ENCODE results near the gene RIPK4.
A peak's percentile ranks its signal among the peaks of the same experiment; 100 is the strongest.
"Not testable (repeated sequence)": the region's sequence is repeated elsewhere in the genome, so short reads cannot be mapped to it uniquely, and the experiment has no call there.

The RIPK4 gene

GRCh38 chr21:41795726-41796125 is 28.9 kb upstream of the RIPK4 start:
- no peak for DNase-seq

DNA sequence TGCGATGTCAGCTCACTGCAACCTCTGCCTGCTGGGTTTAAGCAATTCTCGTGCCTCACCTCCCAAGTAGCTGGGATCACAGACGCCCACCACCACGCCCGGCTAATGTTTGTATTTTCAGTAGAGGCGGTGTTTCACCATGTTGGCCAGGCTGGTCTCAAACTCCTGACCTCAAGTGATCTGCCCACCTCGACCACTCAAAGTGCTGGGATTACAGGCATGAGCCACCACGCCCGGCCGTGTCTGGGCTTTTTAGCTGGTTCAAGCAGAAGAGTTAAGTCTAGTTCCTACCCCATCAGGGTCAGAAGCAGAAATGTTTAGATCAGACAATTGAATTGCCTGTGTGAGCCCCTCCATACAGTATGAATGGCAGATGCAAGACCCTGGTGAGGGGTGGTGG is 27.7 kb upstream of the RIPK4 start:
- no peak for DNase-seq

GRCh38 chr21:41792711-41793110 is 25.9 kb upstream of the RIPK4 start:
- no peak for DNase-seq

DNA sequence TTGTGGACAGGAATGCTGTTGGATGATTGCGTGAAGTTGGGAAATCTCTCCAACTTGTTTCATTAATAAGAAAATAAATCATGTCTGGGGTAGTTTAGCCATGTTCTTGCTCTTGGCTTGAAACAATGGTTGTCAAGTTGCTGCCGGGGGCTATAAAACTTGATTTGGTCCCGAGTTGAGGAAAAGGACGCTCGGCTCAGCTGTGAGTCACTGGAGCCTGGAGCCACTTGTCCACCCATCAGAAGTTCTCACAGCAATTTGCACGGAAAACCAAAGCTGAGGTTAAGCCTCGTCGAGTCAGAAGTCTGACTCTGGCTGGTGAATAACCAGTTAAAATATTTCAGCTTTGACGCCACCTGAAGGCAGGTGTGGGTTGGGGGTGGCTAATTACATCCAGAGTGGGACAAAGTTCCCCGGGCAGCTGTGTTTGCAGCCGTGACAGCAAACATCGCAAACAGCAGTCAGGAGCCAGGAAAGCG is 19.7 kb upstream of the RIPK4 start:
- no peak for DNase-seq

DNA sequence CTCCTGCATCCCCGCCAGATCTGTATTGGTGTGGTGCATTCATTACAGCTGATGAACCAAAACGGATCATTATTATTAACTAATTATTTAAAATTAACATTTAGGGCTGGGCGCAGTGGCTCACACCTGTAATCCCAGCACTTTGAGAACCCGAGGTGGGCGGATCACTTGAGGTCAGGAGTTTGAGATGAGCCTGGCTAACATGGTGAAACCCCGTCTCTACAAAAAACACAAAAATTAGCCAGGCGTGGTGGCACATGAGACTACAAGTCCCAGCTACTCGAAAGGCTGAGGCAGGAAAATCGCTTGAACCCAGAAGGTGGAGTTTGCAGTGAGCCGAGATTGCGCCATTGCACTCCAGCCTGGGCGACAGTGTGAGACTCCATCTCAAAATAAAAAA is 18.4 kb upstream of the RIPK4 start:
- not testable (repeated sequence) for DNase-seq

DNA sequence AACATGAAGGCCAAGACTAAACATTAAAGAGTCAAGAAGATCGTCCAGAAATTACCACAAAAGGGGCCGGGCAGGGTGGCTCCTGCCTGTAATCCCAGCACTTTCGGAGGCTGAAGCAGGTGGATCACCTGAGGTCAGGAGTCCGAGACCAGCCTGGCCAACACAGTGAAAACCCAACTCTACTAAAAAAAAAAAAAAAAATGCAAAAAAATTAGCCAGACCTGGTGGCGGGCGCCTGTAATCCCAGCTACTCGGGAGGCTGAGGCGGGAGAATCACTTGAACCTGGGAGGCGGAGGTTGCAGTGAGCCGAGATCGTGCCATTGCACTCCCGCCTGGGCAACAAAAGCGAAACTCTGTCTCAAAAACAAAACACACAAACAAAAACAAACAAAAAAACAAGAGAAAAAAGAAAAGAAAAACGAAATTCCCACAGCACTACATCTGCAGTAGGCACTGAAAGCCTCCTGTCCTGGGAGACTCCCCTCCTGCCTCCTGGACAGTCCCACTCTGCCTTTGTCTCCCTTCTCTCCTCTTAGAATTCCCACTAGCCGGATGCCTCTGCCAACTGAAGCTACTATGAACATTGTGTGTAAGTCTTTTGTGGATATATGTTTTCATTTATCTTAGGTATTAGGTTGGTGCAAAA is 17.7 kb upstream of the RIPK4 start:
- DNase-seq = no peak

DNA sequence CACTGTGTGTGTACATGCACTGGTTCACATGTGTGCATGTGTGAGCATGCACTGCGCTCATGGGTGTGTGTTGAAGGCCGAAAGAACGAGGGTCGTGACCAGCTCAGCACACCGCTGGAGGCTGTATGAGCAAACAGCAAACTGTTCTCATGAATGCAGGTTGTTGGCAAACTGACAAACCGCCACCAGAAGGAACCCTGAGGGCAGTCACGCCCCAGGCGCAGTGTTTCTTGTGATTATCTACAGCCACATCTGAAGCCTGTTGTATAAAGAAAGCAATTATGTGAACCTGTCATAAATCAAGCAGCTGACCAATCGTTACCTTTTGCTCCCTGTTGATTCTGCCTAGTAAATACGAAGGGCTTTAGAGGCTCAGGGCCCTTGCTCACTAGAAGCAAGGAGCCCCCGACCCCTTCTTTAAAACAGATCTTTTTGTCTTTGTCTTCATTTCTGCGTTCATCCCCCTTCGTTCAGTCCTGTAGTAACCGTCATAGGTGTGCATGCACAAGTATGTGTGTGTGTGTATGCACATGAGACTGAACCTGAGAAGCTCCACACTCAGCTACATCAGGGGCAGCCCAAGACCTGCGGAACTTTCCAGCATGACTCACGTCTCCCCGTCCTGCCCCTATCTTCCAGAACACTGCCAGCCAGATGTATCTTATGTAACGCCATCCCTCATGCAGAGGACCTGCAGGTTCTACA is 16.8 kb upstream of the RIPK4 start:
- no peak for DNase-seq

DNA sequence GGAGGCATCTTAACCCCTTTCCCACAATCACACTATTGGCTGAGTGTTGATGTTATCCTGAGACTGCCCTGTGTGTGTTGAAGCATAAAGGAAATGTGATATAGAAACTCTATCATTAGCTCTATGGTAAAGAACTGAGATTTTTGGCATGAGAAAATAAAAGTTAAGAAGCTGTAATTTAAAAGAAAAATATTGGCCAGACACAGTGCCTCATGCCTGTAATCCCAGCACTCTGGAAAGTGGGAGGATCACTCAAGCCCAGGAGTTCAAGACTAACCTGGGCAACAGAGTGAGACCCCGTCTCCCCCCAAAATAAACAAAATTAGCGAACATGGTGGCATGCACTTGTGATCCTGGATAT is 14.2 kb upstream of the RIPK4 start:
- no peak for DNase-seq

DNA sequence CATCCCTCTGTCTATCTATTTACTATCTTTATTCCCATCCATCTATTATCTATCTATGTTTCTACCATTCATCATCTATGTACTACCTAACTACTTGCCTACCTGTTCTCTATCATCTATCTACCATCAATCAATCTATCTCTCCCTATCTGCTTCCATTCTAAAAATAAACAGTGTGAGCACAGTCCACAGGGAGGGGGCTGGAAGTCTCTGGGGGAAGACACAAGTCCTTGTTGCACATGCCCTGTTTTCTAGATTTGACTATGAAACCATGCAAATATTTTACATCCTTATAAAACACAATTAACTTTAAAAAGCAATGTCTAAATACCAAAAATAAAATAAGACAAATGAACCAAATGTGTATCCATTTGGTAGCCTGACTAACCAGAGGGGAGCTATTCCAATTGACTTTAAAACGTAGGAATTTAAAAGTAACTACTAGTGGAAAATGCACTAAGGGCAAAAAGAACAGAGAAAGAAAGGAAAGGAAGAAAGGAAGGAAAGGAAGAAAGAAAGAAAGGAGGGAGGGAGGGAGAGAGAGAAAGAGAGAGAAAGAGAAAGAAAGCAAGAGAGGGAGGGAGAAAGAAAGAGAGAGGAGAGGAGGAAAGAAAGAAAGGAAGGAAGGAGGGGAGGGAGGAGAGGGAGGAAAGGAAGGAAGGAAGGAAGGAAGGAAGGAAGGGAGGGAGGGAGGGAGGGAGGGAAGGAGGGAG is 13.6 kb upstream of the RIPK4 start:
- DNase-seq = no peak

GRCh38 chr21:41779659-41780058 is 12.8 kb upstream of the RIPK4 start:
- no peak for DNase-seq

DNA sequence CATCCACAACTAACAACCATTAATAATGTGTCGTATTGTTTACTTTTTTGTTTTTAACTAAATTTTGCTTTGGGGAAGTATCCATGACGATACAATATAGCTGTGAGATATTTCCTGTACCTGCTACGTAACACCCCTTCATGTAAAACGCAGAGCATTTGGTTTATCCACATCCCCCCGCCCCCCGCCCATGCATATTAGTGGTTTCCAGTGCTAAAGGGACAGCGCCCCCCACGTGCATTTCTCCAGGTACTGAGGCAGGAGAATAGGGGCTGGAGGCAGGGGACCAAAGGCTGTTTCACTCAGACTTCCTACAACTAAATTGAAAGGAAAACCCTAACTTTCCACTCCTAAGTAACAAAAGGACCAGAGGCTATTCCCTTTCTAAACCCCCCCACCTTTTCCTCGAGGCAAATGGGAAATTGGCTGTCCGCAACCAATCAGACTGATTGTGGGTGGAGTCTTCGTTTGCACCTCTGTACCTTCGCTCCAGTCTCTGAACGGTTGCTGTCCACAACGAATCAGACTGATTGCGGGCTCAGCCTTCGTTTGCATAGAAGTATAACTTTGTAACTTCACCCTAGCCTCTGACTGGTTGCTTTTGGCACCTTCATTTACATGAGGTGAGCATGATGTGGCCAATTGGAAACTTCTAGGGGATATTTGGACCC is 12.2 kb upstream of the RIPK4 start:
- no peak for DNase-seq

DNA sequence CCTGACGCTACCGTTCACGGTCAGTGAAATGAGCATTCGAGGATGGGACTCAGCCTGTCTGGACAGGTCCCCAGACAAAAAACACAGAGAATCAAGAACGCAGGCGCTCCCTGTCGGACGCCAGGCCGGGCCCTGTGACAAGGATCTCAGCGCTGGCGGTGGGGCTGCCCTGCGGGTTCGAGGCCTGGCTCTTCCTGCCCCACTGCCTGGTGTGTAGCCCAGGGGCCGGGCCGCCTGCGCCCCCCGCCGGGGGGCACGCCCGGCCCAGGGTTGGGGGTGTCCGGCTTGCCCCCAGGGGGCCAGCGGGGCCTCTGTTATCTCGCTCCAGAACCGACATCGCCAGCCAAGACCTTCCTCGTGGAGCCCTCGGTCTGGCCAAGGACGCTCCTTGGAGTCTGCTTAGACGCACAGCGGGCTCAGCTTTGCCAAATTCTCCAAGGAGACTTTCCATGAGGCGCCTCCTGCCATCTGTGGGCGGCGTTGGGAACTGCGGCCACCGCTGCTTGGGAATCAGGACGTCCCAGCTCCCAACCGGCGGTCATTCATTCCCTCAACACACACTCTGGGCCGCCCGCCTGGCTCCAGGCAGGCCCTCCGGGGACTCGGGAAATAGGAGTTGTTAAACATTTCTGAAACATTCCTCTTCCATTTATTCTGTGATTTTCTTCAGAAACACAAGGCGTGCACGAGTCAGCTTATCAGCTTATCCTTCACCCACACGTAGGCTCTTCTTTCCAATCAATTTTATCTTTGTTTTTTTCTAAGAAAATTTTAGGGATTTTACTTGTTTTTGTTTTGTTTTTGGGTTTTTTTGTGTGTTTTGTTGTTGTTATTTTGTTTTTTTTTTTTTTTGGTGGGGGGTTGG is 11.3 kb upstream of the RIPK4 start:
- peak in 51 of 56 donors; percentile 7 to 82 (median 50) for DNase-seq

DNA sequence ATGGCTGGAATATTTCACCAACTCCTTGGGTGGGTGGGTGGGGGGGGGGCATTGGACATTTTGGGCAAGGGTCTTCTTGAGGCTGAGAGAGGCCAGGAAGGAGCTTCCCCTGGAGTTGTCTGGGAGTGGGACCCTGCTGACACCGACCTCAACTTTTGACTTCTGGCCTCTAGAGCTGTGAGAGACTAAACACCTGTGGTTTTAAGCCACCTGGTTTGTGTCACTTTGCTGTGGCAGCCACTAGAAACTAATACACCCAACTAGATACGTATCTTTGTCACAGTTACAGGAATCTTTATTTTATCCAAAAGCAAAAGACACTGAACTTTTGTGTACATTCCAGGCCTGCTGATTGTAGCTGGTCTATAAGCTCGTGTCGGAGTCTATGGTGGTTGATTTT is 9.9 kb upstream of the RIPK4 start:
- DNase-seq = no peak

- DNase-seq = no peak
Observed at GRCh38 chr21:41775149-41775472, 8.3 kb upstream of the RIPK4 start.

DNA sequence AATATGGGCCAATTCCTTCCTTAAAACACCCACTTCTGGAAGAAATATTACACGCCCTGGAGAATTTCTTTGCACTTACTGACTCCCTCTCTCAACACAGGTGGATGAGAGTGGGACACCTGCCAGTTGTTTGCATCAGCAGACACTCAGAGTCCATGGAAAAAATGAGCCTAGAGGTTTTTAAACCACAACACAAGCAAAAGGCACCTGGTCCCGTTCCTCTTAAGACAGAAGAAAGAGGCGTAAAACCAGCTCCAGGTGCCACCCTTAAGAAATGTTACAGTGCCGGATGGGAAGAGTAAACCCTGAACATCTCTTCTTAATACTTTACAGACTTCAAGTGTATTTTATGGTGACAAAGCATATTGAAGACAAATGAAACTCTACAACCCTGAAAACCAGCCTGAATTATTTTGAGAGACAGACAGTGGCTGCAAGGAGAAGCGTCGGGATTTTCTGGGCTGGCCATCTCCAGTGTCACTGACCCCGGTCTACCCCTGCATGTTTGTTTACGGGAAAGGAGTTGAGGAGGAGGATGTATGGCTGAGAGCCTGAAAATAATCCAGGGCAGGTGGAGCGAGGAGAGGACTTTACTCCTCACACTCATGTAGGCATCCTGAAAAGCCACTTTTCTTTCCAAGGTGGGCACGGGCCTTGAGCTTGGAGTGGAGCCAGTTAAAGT is 7.8 kb upstream of the RIPK4 start:
- DNase-seq = no peak

DNA sequence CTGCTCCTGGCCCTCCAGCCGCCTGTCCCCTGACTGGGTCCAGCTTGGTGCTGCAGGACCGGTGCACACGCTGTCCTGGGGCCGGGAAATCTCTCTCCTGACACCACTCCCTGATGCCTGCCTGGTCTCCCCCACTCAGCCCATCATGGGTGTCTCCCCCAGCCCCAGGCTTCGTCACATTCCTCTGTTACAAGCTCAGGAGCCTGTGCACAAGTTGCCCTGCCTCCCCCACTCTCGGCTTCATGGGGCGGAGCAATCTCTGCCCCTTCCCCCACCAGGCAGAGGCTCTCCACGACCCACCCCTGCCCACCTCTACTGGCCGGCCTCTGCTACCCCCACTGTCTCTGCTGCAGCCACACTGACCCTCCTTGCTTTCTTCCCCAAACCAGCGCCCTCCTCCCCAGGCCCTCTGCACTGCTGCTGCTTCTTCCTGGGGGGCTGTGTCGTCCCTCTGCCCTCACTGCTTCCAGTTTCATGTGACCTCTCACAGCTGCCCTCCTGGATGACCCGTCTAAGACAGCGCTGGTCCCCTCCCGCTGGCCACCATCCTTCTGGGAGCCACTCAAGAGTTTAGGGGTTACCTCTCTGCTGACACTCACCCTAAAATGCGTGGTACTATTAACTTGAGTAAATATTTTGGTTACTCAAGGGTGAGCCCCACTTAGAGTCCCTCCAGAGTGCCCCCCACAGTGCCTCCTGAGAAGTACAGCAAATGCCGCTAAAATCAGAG is 5.7 kb upstream of the RIPK4 start:
- no peak for DNase-seq

DNA sequence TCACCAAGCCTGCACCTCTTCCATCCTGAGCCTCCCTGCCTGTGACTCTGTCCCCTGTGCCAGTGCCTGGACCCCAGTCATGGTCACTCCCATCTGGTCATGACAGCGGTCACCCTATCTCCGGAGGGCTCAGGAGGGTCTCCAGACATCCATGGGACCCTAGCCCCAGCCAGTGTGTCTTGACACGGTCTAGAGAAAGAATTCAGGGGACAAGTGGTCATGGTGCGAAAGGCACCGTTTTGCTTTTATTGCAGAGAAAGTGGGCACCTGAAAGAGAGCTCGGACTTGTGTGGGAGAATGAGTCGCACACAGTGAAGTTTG is 4.7 kb upstream of the RIPK4 start:
- DNase-seq = no peak

DNA sequence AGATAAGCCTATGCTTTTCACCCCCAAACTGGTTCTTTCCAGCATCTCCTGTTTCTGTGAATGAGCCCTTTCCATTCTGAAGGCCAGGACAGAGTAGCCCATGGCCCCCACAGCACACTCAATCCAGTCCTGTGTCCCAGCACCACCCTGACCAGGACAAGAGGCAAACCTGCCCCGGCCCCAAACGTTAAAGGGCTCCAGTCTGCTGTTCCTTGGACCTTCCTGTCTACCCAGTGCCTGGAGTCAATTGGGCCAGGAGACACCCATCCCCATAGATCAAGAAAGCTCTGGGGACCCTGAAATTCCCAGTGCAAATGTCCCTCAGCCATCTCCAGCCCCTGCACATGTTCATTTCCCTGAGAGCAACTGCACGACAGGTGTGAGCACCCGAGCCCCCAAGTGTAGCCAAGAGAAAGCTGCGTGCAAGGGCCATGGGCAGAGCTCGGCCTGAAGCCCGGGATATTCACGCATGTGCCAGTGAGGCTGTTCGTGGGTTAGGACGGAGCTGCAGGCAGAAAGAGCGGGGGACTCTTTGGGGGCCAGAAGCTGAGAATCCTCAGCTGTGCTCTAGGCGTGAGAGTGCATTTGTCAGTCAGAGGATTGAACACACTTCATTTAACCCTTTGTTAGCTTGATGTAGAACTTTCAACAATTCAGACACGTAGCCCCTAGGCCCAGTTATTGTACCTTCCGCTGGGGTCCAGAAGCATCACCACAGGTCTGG is 4.2 kb upstream of the RIPK4 start:
- DNase-seq = no peak

DNA sequence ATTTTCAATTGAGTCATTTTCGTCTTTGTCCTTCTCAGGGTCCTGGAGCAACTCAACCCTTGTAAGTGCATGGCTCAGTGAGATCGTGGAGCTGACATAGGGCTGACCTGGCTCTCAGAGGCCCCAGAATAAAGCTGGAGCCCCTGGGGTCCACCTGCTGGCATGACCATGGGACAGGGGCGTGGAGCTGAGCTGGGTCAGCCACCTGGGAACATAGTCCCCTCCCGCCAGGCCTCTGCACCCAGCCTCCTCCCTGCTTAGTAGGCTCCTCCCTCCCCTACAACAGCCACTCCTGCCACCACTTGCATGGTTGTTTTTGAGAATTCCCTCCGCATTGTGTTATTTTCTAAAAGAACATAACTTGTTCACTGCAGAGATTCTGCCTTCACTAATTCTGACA is 3.1 kb upstream of the RIPK4 start:
- DNase-seq = no peak

All from amygdala (tissue), 56 donors.